Measurements from ENCODE around the gene HADH.
"Not testable (repeated sequence)": the region's sequence is repeated elsewhere in the genome, so short reads cannot be mapped to it uniquely, and the experiment has no call there.

The HADH gene

GRCh38 chr4:108045687-108046024 is 56.0 kb downstream of the HADH start:
- H3K4me3 ChIP-seq (ENCODE audit: low read depth, low read length) = no peak overlapping the region
- ChIA-PET POLR2A (no interaction called here), CTCF (interaction anchor here (0.6 to 1.5 kb wide), 6 partner anchors 10 to 525 kb away, joined by 3 to 4 read pairs (median 3); no protein-coding TSS in a partner anchor)
- no peak for DNase-seq (ENCODE audit: low read depth, low spot score)
- no peak for TF ChIP-seq CTCF (IDR thresholded peaks at IDR 0.05; ENCODE audit: insufficient read depth, low read length, missing control alignments)

- H3K4me3 ChIP-seq (ENCODE audit: low read depth, low read length) = no peak overlapping the region
- ChIA-PET CTCF (interaction anchor here (1.0 to 2.6 kb wide), 4 partner anchors 15 to 525 kb away, joined by 3 to 12 read pairs (median 3); no protein-coding TSS in a partner anchor), POLR2A (no interaction called here)
- DNase-seq (ENCODE audit: low read depth, low spot score) = no peak
- no peak for TF ChIP-seq CTCF (IDR thresholded peaks at IDR 0.05; ENCODE audit: insufficient read depth, low read length, missing control alignments)
Measured at GRCh38 chr4:108047199-108047598, 57.5 kb downstream of the HADH start.

GRCh38 chr4:108048157-108048556 is 58.5 kb downstream of the HADH start:
- no peak for TF ChIP-seq CTCF (IDR thresholded peaks at IDR 0.05; ENCODE audit: insufficient read depth, low read length, missing control alignments)
- no peak for DNase-seq (ENCODE audit: low read depth, low spot score)
- H3K4me3 ChIP-seq (ENCODE audit: low read depth, low read length) = no peak overlapping the region
- POLR2A ChIA-PET = no interaction called here
- CTCF ChIA-PET = interaction anchor here (1.4 to 2.6 kb wide), 2 partner anchors 16 to 30 kb away, joined by 3 to 12 read pairs; no protein-coding TSS in a partner anchor

GRCh38 chr4:108048997-108049396 is 59.3 kb downstream of the HADH start:
- no peak overlapping the region for H3K4me3 ChIP-seq (ENCODE audit: low read depth, low read length)
- CTCF ChIA-PET = no interaction called here
- no peak for DNase-seq (ENCODE audit: low read depth, low spot score)
- POLR2A ChIA-PET = no interaction called here
- TF ChIP-seq CTCF (IDR thresholded peaks at IDR 0.05; ENCODE audit: insufficient read depth, low read length, missing control alignments) = no peak

- DNase-seq (ENCODE audit: low read depth, low spot score) = no peak
- H3K4me3 ChIP-seq (ENCODE audit: low read depth, low read length) = no peak overlapping the region
- TF ChIP-seq CTCF (IDR thresholded peaks at IDR 0.05; ENCODE audit: insufficient read depth, low read length, missing control alignments) = no peak
- POLR2A ChIA-PET = no interaction called here
- CTCF ChIA-PET = interaction anchor here (1.2 kb wide), 1 partner anchor 11 kb away, joined by 4 read pairs; no protein-coding TSS in a partner anchor
Measured at GRCh38 chr4:108049406-108049805, 59.7 kb downstream of the HADH start.

GRCh38 chr4:108050166-108051111 is 60.8 kb downstream of the HADH start:
- CTCF ChIA-PET = interaction anchor here (0.5 to 1.2 kb wide), 2 partner anchors 10 to 522 kb away, joined by 4 read pairs; no protein-coding TSS in a partner anchor
- POLR2A ChIA-PET; H3K4me3 ChIP-seq (ENCODE audit: low read depth, low read length); DNase-seq (ENCODE audit: low read depth, low spot score): not testable (repeated sequence)
